Prostate gland (tissue), 2 donors: ENCODE measurements around the gene KCNE1. TPM values are rescaled to one million over a fixed set of nuclear protein-coding genes. Genes with fewer than 3 reads are reported as not detected.
"Not testable (repeated sequence)": the region's sequence is repeated elsewhere in the genome, so short reads cannot be mapped to it uniquely, and the experiment has no call there.

Experiments used
- DNase-seq: peaks from one replicate; pipeline ENCODE4 v3.0.0-alpha.2; 2019; ENCODE audit warnings: low spot score
- H3K27ac ChIP-seq, 2 donors: fragments of 200-600 bp; sonication (generic); 2 replicates each; pipeline ENCODE4 v1.5.1; 2017 to 2019
- H3K27me3 ChIP-seq: fragments of 200-600 bp; sonication (generic); replicated peaks from 2 replicates; pipeline ENCODE4 v1.5.1; 2019; ENCODE audit not compliant: insufficient read depth
- H3K36me3 ChIP-seq, 2 donors: fragments of 200-600 bp; sonication (generic); 1 replicate in 1 of 2; 2 replicates in 1 of 2; pipeline versions ENCODE4 v1.5.1 to v1.8.1; 2017 to 2019
- H3K4me1 ChIP-seq: fragments of 200-600 bp; sonication (generic); replicated peaks from 2 replicates; pipeline ENCODE4 v1.5.1; 2019
- H3K4me3 ChIP-seq, 2 donors: fragments of 200-600 bp; sonication (generic); 2 replicates each; pipeline ENCODE4 v1.5.1; 2017 to 2019
- H3K9me3 ChIP-seq: fragments of 200-600 bp; sonication (generic); 2 replicates; pipeline ENCODE4 v1.5.1; 2017
- POLR2A ChIP-seq: fragments of 450-650 bp; IDR thresholded peaks from one replicate; pipeline ENCODE4 v1.6.1; 2016; ENCODE audit warnings: antibody characterized with exemption, mild to moderate bottlenecking
- POLR2AphosphoS5 ChIP-seq: sonication (generic); formaldehyde crosslinking; IDR thresholded peaks from one replicate; pipeline ENCODE4 v1.6.1; 2017; ENCODE audit warnings: antibody characterized with exemption
- WGBS: methylation state at CpG from one replicate; pipeline ENCODE4 v1.1.5; 2018; 5-methylcytosine and 5-hydroxymethylcytosine counted together
- intact Hi-C: fragments of 100-400 bp; cut with DNase I; formaldehyde crosslinking; loops from one replicate; pipeline ENCODE4 v1.14.2; 2022
- total RNA-seq, 2 donors: library from RNA; depleted of rRNA; stranded (reverse); fragments of >200 nt; gene quantifications; one replicate each; pipeline ENCODE4 v1.1.0, GENCODE V29; 2016
- TF ChIP-seq, protein P1 (sequence below), 4 experiments: fragments of 200-600 bp in 2 of 4; fragments of 450-650 bp in 2 of 4; sonication (generic) in 2 of 4; IDR thresholded peaks; 1 replicate in 3 of 4; 2 replicates in 1 of 4; pipeline ENCODE4 v1.5.1; 2016 to 2019; ENCODE audit warnings: antibody characterized with exemption in 4 of 4, mild to moderate bottlenecking in 2 of 4, moderate library complexity in 2 of 4

Gene KCNE1
- total RNA-seq, 2 donors from 2014 or later, result 0.32 to 6.7 TPM

DNA sequence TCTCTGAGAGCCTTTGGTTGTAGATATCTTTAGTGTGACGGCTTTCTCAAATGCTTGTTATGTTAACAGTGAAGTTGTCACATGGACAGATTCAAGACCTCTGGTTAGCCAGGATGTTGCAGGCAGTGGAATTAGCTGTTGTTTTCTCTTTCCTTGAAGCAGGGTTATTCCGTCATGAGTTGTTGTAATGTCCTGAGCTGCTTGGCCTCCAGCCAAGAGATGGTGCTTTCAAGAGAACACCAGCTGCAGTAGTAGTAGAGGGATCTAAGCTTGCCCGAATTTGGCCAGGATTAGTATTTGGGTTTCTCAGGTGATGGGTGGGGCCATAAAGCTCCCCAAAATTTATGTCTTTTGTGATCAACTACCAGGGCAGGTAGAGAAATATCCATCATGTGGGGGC lies 13.4 kb downstream of the KCNE1 start:
- intact Hi-C loops, result no loop called here
- H3K4me3 ChIP-seq, result no peak overlapping the region
- no peak for DNase-seq
- H3K9me3 ChIP-seq, result no peaks in the 10 kb centered on the region
- 64% methylated on average over 3 of the region's 3 CpGs for WGBS
- TF ChIP-seq, protein P1, sequence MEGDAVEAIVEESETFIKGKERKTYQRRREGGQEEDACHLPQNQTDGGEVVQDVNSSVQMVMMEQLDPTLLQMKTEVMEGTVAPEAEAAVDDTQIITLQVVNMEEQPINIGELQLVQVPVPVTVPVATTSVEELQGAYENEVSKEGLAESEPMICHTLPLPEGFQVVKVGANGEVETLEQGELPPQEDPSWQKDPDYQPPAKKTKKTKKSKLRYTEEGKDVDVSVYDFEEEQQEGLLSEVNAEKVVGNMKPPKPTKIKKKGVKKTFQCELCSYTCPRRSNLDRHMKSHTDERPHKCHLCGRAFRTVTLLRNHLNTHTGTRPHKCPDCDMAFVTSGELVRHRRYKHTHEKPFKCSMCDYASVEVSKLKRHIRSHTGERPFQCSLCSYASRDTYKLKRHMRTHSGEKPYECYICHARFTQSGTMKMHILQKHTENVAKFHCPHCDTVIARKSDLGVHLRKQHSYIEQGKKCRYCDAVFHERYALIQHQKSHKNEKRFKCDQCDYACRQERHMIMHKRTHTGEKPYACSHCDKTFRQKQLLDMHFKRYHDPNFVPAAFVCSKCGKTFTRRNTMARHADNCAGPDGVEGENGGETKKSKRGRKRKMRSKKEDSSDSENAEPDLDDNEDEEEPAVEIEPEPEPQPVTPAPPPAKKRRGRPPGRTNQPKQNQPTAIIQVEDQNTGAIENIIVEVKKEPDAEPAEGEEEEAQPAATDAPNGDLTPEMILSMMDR (IDR thresholded peaks at IDR 0.05), result no peak
- TF ChIP-seq POLR2A (no peak), POLR2AphosphoS5 (no peak)
- H3K27me3 ChIP-seq, result no peaks in the 10 kb centered on the region
- H3K36me3 ChIP-seq, result no peaks in the 10 kb centered on the region
- H3K4me1 ChIP-seq, result no peaks in the 10 kb centered on the region
- H3K27ac ChIP-seq, result no peak overlapping the region

DNA sequence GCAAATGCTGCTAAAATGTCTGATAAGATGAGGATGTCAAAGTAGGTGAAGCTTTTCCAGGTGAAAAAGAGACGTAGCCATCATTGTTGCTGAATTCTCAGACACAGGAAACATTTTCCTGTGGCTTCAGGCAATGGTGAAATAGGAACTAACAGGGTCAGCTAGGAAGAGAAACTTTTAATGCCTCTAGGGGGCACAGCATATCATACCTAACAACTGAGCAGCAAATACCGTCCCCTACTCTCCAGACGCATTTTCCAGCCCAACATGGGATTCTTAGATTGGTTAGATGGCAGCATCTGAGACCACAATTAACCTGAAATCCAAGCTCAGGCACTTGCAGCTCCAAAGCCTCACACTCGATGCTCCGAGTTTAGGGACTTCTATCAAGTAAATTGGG lies 28.2 kb downstream of the KCNE1 start:
- H3K27me3 ChIP-seq, H3K4me3 ChIP-seq, H3K9me3 ChIP-seq, intact Hi-C loops, H3K27ac ChIP-seq, DNase-seq, H3K4me1 ChIP-seq, H3K36me3 ChIP-seq: not testable (repeated sequence)
- no CpG with 5 or more reads among the region's 5 CpGs for WGBS

DNA sequence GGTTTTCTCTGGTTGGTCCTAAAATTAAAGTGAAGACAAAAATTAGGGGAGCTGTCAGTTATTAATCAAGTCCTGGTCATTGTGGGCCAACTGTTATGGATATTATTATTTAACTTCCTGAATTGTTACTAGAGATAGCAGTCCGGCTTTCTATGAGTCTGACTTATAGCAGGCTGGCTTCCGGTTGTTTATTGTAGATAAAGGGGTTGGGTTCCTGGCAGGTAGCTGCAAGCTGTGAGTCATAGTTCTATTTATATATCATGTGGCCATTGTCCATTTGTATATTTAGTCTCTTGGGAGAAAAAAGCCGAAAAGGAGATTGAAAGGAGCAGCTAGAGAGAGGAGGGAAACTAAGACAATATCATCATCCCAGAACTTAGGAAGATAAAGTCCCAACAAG lies 28.6 kb downstream of the KCNE1 start:
- intact Hi-C loops, H3K4me1 ChIP-seq, DNase-seq, H3K27me3 ChIP-seq, H3K27ac ChIP-seq, H3K36me3 ChIP-seq, H3K4me3 ChIP-seq, H3K9me3 ChIP-seq: not testable (repeated sequence)
- no CpG with 5 or more reads among the region's 3 CpGs for WGBS

DNA sequence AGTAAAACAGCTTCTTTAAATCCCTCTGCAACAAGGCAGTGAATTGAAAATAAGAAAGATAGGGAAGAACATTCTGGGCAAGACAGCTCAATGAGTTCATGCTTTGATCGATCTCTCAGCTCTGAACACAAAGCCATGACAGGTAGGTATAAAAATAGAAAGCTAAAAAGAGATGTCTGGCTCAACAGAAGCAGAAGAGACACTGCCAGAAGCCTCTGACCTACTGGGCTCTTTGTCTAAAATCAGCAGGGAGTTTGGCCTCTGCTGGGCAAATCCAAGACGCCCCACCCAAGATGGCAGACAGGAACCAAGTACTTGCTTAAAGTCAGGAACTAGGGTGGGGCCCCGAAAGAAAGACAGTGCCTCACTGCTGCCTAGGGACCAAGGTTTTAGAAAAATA lies 44.7 kb downstream of the KCNE1 start:
- H3K27me3 ChIP-seq, H3K4me3 ChIP-seq, H3K36me3 ChIP-seq, H3K9me3 ChIP-seq, DNase-seq, H3K27ac ChIP-seq, H3K4me1 ChIP-seq, intact Hi-C loops: not testable (repeated sequence)
- WGBS, result no CpG with 5 or more reads among the region's 3 CpGs

DNA sequence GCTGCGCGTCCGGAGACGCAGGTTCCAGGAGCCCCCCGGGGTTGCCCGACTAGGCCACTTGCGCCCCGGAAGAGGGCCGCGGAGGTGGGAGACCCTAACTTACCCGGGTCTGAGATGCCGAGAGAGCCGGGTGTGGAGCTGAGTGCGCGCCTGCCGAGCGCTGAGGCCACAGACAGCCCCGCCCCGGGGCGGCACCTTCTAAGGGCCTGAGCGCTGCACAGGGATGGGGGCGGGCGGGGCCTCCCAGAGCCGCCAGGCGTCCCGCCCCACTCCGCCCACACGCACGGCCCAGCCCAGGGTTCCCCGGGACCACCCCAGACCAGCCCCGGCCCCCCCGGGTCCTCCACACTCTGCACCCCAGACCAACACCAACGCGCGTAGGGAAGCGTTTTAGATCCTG lies 52.6 kb downstream of the KCNE1 start:
- not testable (repeated sequence) for DNase-seq

GRCh38 chr21:34458266-34458665 lies 53.7 kb downstream of the KCNE1 start:
- H3K4me1 ChIP-seq, H3K9me3 ChIP-seq, DNase-seq, H3K27ac ChIP-seq, H3K27me3 ChIP-seq, H3K36me3 ChIP-seq, intact Hi-C loops, H3K4me3 ChIP-seq: not testable (repeated sequence)
- no CpG with 5 or more reads among the region's 7 CpGs for WGBS

More for the DNA sequence above, 52.6 kb downstream of the KCNE1 start:
- H3K27me3 ChIP-seq, H3K4me1 ChIP-seq, H3K36me3 ChIP-seq, intact Hi-C loops, H3K9me3 ChIP-seq, H3K4me3 ChIP-seq, H3K27ac ChIP-seq: not testable (repeated sequence)
- no CpG with 5 or more reads among the region's 36 CpGs for WGBS

DNA sequence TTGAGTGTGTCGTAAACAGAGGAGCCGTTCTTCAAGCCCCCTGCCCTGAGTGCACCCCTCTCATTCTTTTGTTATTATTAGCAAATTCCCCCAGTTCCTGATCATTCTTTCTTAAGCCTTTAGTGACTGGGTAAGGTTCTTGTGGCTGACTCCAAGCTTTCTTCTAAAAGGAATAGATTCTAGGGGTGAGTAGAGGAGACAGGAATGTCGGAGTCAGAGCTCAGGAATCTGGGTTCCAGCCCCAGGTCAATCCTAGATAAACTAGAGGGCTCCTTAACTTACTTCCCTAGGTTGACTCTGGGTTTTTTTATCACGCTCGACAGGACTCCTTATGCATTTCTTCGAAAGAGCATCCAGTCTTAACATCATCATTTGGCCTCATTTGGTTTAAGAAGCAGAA lies 55.8 kb downstream of the KCNE1 start:
- H3K36me3 ChIP-seq, intact Hi-C loops: not testable (repeated sequence)
- no CpG with 5 or more reads among the region's 6 CpGs for whole genome bisulfite sequencing

GRCh38 chr21:34455628-34456027 lies 56.4 kb downstream of the KCNE1 start:
- not testable (repeated sequence) for H3K36me3 ChIP-seq

More for the DNA sequence above, 55.8 kb downstream of the KCNE1 start:
- H3K4me1 ChIP-seq, H3K27ac ChIP-seq, H3K27me3 ChIP-seq, DNase-seq, H3K9me3 ChIP-seq, H3K4me3 ChIP-seq: not testable (repeated sequence)

GRCh38 chr21:34447018-34447417 lies 65.0 kb downstream of the KCNE1 start:
- H3K27me3 ChIP-seq, H3K36me3 ChIP-seq, H3K27ac ChIP-seq, H3K4me3 ChIP-seq, H3K9me3 ChIP-seq, H3K4me1 ChIP-seq, DNase-seq, intact Hi-C loops: not testable (repeated sequence)
- no CpG with 5 or more reads among the region's 8 CpGs for WGBS

More at GRCh38 chr21:34455628-34456027, 56.4 kb downstream of the KCNE1 start:
- DNase-seq, H3K9me3 ChIP-seq, intact Hi-C loops, H3K27me3 ChIP-seq, H3K27ac ChIP-seq, H3K4me3 ChIP-seq, H3K4me1 ChIP-seq: not testable (repeated sequence)
- no CpG with 5 or more reads among the region's 10 CpGs for WGBS

DNA sequence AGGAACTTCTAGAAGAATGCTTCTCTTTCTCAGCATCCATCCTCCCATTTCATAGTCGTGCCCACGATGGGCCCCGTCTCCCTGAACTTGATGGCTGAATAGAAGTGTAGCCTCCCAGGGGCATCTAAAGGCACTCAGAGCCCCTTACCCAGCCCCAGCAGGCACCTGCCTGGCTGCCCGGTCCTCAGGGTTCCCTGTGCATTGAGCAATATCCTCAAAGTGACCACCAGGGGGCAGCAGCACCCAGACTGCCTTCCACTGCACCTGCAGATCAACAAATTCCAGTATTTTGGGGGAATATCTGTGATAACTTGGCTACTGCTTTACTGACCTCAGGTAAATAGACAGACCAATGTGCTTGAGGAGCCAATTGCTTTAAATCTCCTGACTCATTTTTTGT lies 68.5 kb downstream of the KCNE1 start:
- H3K9me3 ChIP-seq, H3K27ac ChIP-seq, DNase-seq, H3K4me3 ChIP-seq, H3K27me3 ChIP-seq, H3K4me1 ChIP-seq, H3K36me3 ChIP-seq, intact Hi-C loops: not testable (repeated sequence)
- WGBS, result no CpG with 5 or more reads among the region's 4 CpGs

DNA sequence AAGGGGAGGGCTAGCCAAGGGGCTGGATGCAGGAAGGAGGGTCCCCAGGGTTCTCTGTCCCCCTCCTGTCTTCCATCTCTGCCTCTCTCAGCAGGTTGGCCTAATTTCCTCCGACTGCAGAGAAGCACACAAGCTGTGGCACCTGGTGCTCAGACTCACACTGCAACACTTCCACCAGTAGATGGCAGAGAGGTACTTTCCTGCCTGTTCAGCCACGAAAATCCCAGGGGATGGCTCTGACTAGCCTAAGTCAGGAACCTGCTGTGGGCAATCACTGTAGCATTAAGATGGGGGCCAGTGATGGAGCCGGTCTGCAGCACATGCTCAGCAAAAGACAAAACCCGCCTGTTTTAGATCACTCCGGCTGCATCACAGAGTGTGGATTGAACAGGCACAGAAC lies 82.3 kb downstream of the KCNE1 start:
- DNase-seq, H3K27me3 ChIP-seq, H3K4me1 ChIP-seq, intact Hi-C loops, H3K36me3 ChIP-seq, H3K27ac ChIP-seq, H3K9me3 ChIP-seq, H3K4me3 ChIP-seq: not testable (repeated sequence)
- no CpG with 5 or more reads among the region's 5 CpGs for WGBS

GRCh38 chr21:34428441-34428840 lies 83.6 kb downstream of the KCNE1 start:
- H3K4me3 ChIP-seq, H3K9me3 ChIP-seq, DNase-seq, H3K27me3 ChIP-seq, H3K4me1 ChIP-seq, H3K27ac ChIP-seq, H3K36me3 ChIP-seq, intact Hi-C loops: not testable (repeated sequence)
- no CpG with 5 or more reads among the region's 6 CpGs for WGBS
